Large intestine (tissue), 12 donors: ENCODE results near the gene DDN. TPM values are rescaled to one million over a fixed set of nuclear protein-coding genes. Genes with fewer than 3 reads are reported as not detected.

Experiments used
- DNase-seq, 2 donors: peaks; one replicate each; pipeline versions ENCODE4 v3.0.0 to v3.0.0-alpha.2; 2013
- H3K27ac ChIP-seq: one replicate; pipeline ENCODE4 v1.5.1; 2013; ENCODE audit warnings: low read length
- H3K27me3 ChIP-seq: 2 replicates; pipeline ENCODE4 v1.6.1; 2013; ENCODE audit warnings: low read length; ENCODE audit not compliant: control insufficient read depth, insufficient read depth
- H3K36me3 ChIP-seq: 2 replicates; pipeline ENCODE4 v1.6.1; 2013; ENCODE audit warnings: low read length; ENCODE audit not compliant: control insufficient read depth, insufficient read depth
- H3K4me1 ChIP-seq: one replicate; pipeline ENCODE4 v1.6.1; 2013; ENCODE audit warnings: low read length; ENCODE audit not compliant: control insufficient read depth, insufficient read depth
- H3K4me3 ChIP-seq: one replicate; pipeline ENCODE4 v1.5.1; 2013; ENCODE audit warnings: low read length
- H3K9me3 ChIP-seq: one replicate; pipeline ENCODE4 v1.6.1; 2013; ENCODE audit warnings: mild to moderate bottlenecking, low read depth, low read length, moderate library complexity; ENCODE audit not compliant: control insufficient read depth
- WGBS: methylation state at CpG from one replicate; pipeline ENCODE4 v1.1.5; 2013; ENCODE audit warnings: low lambda C conversion rate; ENCODE audit not compliant: insufficient coverage; 5-methylcytosine and 5-hydroxymethylcytosine counted together
- long read RNA-seq, 11 donors: transcript quantifications; one replicate each; lab custom pipeline, GENCODE V29; 2026
- polyA plus RNA-seq: library from polyadenylated mRNA; unstranded; fragments of 120-200 nt; gene quantifications from one replicate; pipeline ENCODE4 v1.2.1, GENCODE V29; 2013

Gene DDN
- 0.43 TPM for polyA plus RNA-seq
- long read RNA-seq, donor 1: 0 reads
- long read RNA-seq, donor 2: 0 reads
- long read RNA-seq, donor 3: 0 reads
- long read RNA-seq, donor 4: 0 reads
- long read RNA-seq, donor 5: 0 reads
- long read RNA-seq, donor 6: 0 reads
- long read RNA-seq, donor 7: 0 reads
- long read RNA-seq, donor 8, partial matches to known transcripts: 0 of 1 reads
- long read RNA-seq, donor 8, other reads (novel, unspliced or antisense): 0 of 1 reads
- long read RNA-seq, donor 9: 0 reads
- long read RNA-seq, donor 10: 0 reads
- long read RNA-seq, donor 11: 0 reads

DNA sequence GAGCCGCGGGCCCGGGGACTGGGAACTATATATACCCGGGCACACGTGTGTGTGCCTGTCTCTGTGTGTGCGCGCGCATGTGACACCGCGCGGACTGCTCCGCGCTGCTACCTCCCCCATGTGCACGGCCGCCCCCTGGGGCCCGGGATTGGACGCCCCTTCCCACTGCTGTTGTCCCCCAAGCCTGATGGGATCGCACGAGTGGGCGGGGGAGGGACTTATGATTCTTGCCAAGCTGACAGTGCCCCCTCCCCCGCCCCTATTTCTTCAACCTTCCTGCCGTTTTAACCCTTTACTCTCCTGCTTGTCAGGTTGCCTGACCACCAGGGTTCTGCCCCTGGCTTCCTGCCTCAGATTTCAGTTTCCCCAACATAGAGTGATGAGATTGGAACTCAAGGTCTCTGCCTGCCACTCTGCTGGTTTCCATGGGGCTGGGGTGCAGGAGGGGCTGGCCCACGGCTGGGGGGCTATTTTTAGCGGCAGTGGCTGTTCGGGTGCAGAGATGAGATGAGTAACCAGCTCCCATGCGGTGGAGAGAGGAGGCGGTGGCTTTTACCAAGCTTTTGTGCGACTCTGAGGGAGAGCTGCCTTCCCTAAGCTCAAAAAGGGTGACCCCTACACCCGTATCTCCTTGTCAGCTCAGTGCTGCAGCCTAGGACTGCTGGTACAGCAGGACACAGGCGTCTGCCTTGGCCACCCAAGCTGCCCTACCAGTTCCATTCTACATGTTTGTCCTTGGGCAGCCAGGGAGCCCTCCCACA is at the start of gene DDN:
Gene DDN, minus strand, starts transcription at position 5 of the 761 bp plus-strand sequence. CDS start 88 bp downstream, outside the sequence.
- no peak within 1 kb of the TSS for H3K27ac ChIP-seq
- DNase-seq: peak in 1 of 2 donors; percentile 55
- H3K4me3 ChIP-seq: peak within 1 kb of the TSS; percentile 30
- peaks cover 4% of the 10 kb centered on the region for H3K9me3 ChIP-seq
- H3K27me3 ChIP-seq: peaks cover 61% of the 10 kb centered on the region
- peaks cover 34% of the 10 kb centered on the region for H3K36me3 ChIP-seq
- H3K4me1 ChIP-seq: peaks cover 32% of the 10 kb centered on the region
- WGBS: no CpG with 5 or more reads among the region's 30 CpGs

DNA sequence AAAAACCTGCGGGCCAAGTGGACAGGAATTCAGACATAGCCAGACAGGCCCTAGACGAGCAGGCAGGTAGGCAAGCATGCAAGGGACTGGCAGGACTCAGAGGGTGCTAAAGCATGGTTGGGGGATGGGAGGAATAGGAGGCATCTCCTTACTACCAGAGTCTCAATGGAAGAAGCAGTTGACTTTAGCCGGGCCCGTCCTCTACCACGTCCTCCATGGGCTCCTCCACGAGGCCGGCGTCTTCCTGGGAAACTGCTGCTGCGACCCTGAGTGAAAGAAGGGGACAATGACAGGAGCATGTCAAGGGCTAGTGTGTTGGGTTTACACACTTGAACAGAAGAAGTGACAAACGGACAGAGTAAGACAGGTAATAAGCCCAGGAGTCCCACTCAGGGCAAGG is 49.8 kb upstream of the DDN start:
- Histone ChIP-seq H3K9me3 (no peaks in the 10 kb centered on the region), H3K4me1 (no peaks in the 10 kb centered on the region), H3K4me3 (no peak overlapping the region), H3K27ac (no peak overlapping the region), H3K27me3 (no peaks in the 10 kb centered on the region), H3K36me3 (peaks cover 97% of the 10 kb centered on the region)
- DNase-seq: no peak
- WGBS: no CpG with 5 or more reads among the region's 10 CpGs

DNA sequence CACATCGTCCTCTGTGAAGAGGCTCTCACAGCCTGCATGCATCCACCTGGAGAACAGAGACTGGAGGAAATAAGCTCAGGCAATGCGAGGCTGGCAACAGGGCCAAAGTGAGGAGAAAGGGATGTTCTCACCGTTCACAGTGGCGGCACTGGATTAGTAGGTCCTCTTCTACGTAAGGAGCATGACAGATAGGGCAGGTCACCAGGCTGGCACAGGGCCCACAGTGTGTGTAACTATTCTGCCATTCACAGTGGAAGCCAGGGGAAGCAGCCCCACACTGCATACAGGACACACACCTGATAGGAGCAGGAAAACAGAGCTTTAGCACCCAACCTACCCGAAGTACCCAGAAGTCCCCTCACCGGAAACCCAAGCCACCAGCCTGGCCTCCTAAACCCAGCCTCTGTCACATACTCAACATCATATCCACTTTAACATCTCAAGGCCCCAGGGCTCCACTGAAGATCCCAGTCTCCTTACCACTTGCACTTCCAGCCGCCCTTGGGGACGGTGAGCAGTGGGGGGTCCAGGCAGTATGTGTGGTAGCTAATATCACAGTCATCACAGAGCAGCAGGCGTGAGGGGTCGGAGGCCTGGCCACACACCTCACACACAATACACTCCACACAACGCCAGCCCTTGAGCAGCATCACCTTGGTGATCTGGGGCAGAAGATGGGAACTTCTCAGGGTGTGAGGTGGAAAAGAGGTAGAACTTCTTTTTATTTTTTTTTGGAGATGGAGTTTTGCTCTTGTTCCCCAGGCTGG is 47.1 kb upstream of the DDN start:
- Histone ChIP-seq H3K36me3 (peaks cover 97% of the 10 kb centered on the region), H3K4me3 (no peak overlapping the region)
- no CpG with 5 or more reads among the region's 12 CpGs for WGBS

DNA sequence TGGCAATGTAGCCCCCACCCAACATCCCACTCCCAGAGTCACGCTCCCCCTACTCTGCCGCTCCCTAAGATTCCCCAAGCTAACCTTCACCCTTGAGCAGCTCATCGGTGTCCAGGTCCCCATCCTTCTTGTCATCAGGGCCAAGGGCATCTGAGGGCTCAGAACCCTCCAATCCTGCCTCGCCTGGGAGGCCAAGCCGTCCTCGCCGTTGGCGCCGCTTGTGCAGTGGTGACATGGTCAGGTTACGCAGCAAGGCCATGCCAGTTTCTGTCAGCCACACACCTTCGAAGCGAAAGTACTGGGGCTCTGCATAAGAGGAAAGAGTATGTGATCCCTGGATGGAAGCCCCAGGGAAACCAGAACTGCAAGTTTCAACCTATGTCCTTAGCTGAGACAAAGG is 45.5 kb upstream of the DDN start:
- no peaks in the 10 kb centered on the region for H3K27me3 ChIP-seq
- H3K9me3 ChIP-seq: no peaks in the 10 kb centered on the region
- H3K27ac ChIP-seq: no peak overlapping the region
- no peaks in the 10 kb centered on the region for H3K4me1 ChIP-seq
- no CpG with 5 or more reads among the region's 12 CpGs for WGBS
- no peak for DNase-seq
- H3K36me3 ChIP-seq: peaks cover 97% of the 10 kb centered on the region
- no peak overlapping the region for H3K4me3 ChIP-seq

More for the DNA sequence above, 47.1 kb upstream of the DDN start:
- no peaks in the 10 kb centered on the region for H3K27me3 ChIP-seq
- H3K9me3 ChIP-seq: no peaks in the 10 kb centered on the region
- H3K4me1 ChIP-seq: no peaks in the 10 kb centered on the region
- H3K27ac ChIP-seq: no peak overlapping the region
- no peak for DNase-seq

DNA sequence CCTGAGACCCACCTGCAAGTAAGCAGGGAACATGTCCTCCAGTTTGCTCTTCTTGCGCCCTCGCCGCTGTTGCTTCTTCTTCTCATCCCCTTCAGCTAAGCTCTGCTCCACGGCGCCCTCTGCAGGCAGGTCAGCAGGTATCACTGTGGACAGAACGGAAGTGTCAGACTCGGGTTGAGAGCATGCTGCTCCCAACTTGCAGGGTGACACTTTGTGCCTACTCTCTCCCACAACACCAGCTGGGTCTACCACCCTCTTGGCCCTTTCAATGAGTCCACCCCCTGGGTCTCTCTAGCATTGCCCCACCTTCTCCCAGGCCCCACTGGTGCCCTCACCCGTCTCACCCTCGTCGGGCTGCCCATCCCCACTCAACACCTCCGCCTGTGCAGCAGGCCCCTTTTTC is 44.7 kb upstream of the DDN start:
- no peaks in the 10 kb centered on the region for H3K9me3 ChIP-seq
- no peak overlapping the region for H3K27ac ChIP-seq
- peak in 1 of 2 donors; percentile 38 for DNase-seq
- H3K27me3 ChIP-seq: no peaks in the 10 kb centered on the region
- no peaks in the 10 kb centered on the region for H3K4me1 ChIP-seq
- H3K36me3 ChIP-seq: peaks cover 97% of the 10 kb centered on the region
- no peak overlapping the region for H3K4me3 ChIP-seq
- no CpG with 5 or more reads among the region's 11 CpGs for WGBS

DNA sequence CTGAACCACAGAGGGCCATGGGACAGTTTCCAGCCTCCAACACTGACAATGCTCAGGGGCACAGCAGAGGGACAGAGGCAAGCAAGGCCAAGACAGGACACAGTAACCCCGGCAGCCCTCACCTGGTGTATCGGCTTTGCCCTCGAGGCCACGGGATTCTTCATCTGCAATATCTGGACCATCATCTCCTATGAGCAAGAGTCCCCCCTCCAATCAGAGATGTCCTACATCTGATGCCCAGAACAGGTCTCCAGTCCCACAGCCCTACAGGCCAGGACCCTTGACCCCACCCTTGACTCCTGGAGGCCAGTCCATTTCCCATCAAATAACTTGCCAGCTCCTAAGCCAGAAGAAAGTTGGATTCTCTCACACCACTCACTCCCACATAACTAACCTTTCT is 44.1 kb upstream of the DDN start:
- Histone ChIP-seq H3K9me3 (no peaks in the 10 kb centered on the region), H3K4me3 (no peak overlapping the region), H3K27me3 (no peaks in the 10 kb centered on the region), H3K36me3 (peaks cover 97% of the 10 kb centered on the region), H3K27ac (no peak overlapping the region), H3K4me1 (no peaks in the 10 kb centered on the region)
- WGBS: no CpG with 5 or more reads among the region's 4 CpGs
- DNase-seq: no peak

DNA sequence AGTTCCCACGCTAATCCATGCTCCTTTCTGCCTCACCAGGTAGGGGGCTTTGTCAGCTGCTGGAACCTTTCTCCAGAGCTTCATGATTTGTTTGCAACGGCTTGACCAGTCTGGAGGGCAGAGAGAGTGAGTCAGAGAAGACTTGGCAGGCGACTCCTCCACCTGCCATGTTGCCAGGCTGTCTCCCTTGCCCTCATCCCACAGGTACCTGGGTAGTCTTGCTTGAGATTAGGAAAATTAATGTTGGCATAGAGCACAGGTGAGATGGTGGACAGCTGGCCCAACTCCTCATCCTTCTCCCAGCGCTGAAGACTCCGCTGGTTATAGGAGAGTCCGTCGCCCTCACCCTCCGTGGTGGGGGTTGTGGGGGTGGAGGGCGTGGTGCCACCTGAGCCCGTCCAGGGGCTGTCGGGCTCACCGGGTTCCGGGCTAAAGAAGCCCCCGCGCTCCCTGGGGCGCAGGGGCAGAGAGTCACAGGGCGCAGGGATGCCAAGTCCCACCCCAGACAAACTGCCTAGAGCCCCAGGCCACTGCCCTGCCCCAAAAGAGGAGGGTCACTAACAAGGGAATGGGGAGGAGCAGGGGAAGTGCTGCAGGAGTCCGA is 42.8 kb upstream of the DDN start:
- Histone ChIP-seq H3K9me3 (no peaks in the 10 kb centered on the region), H3K4me3 (no peak overlapping the region), H3K4me1 (no peaks in the 10 kb centered on the region), H3K27ac (no peak overlapping the region), H3K27me3 (no peaks in the 10 kb centered on the region), H3K36me3 (peaks cover 99% of the 10 kb centered on the region)
- WGBS: no CpG with 5 or more reads among the region's 18 CpGs
- DNase-seq: no peak

DNA sequence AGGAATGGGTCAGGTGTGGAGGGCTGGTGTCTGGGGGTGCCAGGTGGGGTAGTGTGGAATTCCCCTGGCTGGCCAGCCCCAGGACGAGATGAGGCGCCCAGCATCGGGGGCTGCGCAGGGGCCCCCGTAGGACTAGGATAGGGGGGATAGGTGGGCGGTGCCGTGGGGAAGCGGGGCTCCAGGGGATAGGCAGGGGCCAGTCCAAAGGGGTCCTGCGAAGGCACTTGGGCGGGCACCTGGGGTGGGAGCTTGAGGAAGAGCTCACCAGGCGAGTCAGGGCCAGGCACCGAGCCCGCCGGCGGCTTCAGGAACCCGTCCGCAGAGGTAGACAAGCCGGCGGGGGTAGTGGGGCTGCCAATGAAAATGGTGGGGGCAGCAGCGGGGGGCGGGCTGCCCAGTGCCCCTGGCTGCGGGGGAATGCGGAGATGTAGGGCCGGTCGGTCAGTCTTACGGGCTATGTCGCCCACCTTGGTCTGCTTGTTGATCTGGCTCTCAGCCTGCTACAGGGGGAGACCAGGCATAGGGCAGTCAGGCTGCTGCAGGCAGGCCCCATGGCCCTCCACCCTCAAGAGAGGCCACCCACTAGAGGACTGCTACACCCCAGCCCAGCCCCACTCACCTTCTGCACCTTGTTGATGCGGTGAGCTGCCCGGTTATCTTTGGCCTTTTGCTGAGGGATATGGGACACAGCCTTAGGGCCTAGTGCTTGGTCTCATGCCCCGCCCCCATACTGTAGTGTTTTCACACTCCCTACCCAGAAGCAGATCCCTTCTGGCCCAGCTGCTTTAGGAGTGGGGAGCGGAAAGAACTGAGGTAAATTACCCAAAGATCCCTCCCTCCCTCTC is 42.1 kb upstream of the DDN start:
- no peaks in the 10 kb centered on the region for H3K4me1 ChIP-seq
- peaks cover 95% of the 10 kb centered on the region for H3K36me3 ChIP-seq
- no peak overlapping the region for H3K4me3 ChIP-seq
- DNase-seq: no peak
- no peak overlapping the region for H3K27ac ChIP-seq
- H3K27me3 ChIP-seq: no peaks in the 10 kb centered on the region
- H3K9me3 ChIP-seq: no peaks in the 10 kb centered on the region
- no CpG with 5 or more reads among the region's 31 CpGs for whole genome bisulfite sequencing

DNA sequence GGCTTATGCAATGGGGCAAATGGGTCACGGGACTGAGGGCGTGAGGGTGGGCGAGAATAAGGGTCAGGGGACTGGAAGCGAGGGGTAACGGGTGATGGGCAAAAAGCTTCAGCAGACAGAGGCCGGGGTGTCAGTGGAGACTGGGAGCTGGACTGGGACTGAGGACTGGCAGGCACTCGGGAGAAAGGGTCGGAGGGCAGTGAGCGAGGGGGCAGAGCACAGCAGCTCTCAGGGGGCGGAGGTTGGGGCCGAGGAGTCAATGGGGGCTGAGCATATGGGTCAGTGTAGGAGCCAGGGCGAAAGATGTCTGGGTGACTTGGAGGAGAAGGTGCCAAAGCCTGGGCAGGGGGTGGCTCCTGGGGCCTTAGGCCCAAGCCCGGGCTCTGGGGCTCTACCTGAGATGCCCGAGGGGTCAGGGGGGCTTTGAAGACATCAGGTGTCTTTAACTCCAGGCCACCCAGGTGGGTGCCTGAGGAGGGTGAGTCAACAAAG is 41.2 kb upstream of the DDN start:
- Histone ChIP-seq H3K27ac (no peak overlapping the region), H3K4me3 (no peak overlapping the region), H3K4me1 (no peaks in the 10 kb centered on the region), H3K9me3 (no peaks in the 10 kb centered on the region), H3K27me3 (no peaks in the 10 kb centered on the region), H3K36me3 (peaks cover 92% of the 10 kb centered on the region)
- WGBS: 95% methylated on average over 8 of the region's 14 CpGs
- DNase-seq: no peak
